HG02884 (cell line): Measurements from ENCODE around the gene EBI3.
"Not testable (repeated sequence)": the region's sequence is repeated elsewhere in the genome, so short reads cannot be mapped to it uniquely, and the experiment has no call there.

ENCODE experiments used
- ATAC-seq: cut with Tn5 transposase; IDR thresholded peaks from one replicate; pipeline ENCODE4 v1.9.1; 2021; ENCODE audit warnings: mild to moderate bottlenecking, moderate library complexity; ENCODE audit not compliant: unreplicated experiment

EBI3 gene

DNA sequence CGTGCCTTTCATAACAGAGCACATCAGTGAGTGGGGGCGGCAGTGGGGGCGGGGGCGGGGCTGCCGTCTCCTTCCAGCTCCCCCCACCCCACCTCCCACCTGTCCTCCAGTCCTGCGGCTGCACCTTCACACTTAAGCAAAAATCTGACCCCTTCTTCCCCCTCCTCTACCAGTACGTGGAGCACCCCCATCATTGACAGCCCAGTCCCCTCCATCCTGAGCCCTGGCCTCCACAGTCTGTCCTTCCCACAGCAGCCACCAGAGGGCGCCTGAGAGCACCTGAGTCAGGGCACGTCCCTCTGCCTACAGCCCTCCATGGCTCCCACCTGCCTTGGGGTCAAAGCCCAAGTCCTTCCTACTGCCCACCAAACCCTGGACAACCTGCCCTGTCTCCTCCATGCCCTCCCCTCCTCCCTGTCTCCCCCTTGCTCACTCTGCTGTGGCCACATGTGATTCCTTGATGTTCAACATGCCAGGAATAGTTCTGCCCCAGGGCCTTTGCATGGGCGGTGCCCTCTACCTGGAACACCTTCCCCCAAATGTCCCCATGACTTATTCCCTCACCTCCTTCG lies 4.0 kb downstream of the EBI3 start:
- no peak for ATAC-seq

DNA sequence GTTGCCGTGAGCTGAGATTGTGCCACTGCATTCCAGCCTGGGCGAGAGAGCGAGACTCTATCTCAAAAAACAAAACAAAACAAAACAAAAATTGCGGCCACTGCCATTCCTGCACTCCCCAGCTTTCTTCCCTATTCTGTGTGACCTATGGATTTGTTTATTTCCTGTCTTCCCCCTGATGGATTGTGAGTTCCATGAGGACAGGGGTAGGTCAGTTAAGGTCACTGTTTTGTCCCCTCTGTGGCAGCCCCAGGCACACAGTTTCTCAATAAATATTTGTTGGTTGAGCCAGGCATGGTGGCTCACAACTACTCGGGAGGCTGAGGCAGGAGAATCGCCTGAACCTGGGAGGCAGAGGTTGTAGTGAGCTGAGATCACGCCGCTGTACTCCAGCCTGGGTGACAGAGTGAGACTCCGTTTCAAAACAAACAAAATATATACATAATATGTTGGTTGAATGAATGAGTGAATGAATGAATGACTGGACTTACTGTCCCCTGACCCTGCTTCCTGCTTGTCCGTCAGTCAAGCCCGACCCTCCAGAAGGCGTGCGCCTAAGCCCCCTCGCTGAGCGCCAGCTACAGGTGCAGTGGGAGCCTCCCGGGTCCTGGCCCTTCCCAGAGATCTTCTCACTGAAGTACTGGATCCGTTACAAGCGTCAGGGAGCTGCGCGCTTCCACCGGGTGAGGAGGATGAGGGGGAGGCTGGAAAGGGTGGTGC lies 5.0 kb downstream of the EBI3 start:
- ATAC-seq = no peak

GRCh38 chr19:4234862-4235201 lies 5.5 kb downstream of the EBI3 start:
- ATAC-seq = no peak

GRCh38 chr19:4237510-4237909 lies 8.2 kb downstream of the EBI3 start:
- not testable (repeated sequence) for ATAC-seq

DNA sequence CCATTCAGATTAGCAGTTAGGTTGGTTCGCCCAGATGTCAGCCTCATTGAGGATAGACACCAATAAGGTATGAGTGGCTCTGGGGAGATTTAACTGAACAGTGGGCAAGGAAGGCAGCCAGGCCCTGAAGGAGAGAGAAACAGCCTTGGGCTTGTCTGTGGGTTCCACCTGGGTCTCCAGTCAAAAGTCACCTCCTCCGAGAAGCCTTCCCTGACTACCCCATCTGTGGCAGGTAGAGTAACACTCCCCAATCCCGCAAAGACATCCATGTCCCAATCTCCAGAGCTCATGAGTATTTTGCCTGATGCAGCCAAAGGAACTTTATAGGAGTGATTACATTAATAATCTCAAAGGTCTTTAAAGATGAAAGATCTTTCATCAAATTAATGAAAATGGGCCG lies 9.5 kb downstream of the EBI3 start:
- ATAC-seq = no peak

DNA sequence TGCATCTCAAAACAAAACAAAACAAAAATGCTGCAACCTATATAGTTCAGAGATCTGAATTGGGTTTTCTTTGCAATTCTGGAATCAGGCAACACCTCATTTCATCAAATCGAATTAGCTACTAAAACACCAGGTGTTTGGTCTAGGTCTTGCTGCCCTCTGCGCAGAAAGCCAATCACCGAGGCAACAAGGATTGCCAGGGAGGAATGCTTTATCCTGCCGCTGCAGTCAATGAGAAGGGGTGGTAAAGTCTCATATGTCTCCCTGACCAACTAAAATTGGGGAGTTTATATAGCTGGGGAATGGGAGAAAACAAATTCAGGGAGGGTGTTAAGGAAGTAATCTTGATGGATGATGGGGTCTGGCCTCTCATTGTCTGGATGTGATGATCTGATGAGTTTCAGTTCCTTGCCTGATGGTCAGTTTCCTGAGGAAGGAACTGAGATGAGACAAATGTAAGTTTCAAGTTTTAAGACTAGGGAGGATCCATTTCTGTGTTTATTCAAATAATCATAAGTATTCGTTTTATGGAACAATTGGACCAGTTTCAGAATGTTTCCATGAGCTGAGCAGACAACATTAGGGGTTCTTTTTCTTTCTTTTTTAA lies 12.6 kb downstream of the EBI3 start:
- no peak for ATAC-seq

GRCh38 chr19:4245938-4246337 lies 16.6 kb downstream of the EBI3 start:
- not testable (repeated sequence) for ATAC-seq

GRCh38 chr19:4246767-4247593 lies 17.7 kb downstream of the EBI3 start, which contains the start of gene YJU2:
Gene YJU2, plus strand, starts transcription at chr19:4247080. Its CDS starts 67 bp downstream, at chr19:4247147.
- ATAC-seq = peak; percentile 76

DNA sequence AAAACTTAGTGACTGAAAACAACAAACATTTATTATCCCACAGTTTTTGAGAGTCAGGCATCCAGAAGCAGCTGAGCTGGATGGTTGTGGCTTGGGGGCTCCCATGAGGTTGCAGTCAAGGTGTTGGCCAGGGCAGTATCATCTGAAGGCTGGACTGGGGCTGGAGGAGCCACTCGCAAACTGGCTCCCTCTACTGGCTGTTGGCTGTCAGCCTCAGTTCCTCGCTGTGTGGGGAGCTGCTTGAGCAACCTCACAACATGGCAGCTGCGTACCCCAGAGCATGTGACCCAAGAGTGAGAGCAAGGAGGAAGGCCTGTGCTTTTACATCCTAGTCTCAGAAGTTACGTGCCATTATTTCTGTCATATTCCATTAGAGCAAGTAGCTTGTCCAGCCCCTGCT lies 27.2 kb downstream of the EBI3 start:
- ATAC-seq = no peak

GRCh38 chr19:4257025-4257424 lies 27.7 kb downstream of the EBI3 start:
- ATAC-seq = no peak

- no peak for ATAC-seq
These were observed 28.9 kb downstream of the EBI3 start for GRCh38 chr19:4258181-4258580.

DNA sequence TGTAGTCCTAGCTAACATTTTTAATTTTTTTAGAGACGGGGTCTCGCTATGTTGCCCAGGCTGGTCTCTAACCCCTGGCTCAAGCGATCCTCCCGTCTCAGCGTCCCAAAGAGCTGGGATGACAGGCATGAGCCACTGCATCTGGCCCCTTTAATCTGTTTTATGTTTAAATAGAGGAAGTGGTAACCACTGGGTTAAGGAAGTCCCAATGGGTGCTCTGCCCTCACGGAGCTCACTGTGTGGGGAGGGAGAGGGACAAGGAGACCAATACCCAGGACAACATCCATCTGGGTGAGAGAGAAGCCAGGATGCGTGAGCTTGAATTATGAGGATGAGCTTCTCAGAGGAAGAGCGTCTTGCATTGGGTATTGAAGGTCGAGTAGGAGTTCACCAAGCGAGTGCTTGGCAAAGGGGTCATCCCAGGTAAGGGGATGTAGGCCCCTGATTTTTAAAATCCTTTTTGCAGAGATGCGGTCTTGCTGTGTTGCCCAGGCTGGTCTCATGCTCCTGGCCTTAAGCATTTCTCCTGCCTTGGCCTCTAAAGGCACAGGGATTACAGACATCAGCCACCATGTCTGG lies 31.4 kb downstream of the EBI3 start:
- ATAC-seq = no peak

GRCh38 chr19:4264812-4265211 lies 35.5 kb downstream of the EBI3 start:
- no peak for ATAC-seq

- ATAC-seq = no peak
These were observed 37.1 kb downstream of the EBI3 start for GRCh38 chr19:4266253-4267000.

- no peak for ATAC-seq
These were observed 38.0 kb downstream of the EBI3 start for GRCh38 chr19:4267101-4267900.

DNA sequence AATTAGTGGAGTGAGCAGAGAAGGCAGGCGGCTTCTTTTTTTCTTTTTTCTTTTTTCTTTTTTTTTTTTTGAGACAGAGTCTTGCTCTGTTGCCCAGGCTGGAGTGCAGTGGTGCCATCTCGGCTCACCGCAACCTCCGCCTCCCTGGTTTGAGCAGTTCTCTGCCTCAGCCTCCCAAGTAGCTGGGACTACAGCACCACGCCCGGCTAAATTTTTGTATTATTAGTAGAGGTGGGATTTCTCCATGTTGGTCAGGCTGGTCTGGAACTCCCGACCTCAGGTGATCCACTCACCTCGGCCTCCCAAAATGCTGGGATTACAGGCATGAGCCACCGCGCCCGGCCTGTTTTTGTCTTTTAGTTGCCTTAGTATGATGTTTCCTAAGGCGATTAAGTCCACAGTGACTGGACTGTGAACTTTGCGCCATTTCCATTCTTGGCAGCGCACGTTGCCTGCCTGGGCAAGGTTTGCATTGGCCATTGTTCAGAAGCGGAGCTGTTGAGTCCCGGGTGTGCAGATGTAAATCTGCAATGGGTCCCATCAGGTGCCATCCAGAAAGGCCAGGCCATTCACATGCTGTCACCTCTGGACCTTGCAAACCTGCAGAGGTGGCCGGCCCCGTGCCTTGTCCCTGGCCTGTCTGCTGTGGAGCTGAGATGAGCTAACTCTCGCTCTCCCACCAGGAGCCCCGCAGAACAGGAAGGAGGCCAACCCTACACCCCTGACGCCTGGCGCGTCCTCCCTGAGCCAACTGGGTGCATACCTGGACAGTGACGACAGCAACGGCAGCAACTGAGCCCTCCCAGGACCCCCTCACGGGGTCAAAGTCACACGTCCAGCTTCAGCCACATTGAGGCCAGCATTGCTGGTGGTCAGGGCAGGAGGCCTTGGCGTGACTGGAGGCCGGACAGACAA lies 38.8 kb downstream of the EBI3 start:
- no peak for ATAC-seq

DNA sequence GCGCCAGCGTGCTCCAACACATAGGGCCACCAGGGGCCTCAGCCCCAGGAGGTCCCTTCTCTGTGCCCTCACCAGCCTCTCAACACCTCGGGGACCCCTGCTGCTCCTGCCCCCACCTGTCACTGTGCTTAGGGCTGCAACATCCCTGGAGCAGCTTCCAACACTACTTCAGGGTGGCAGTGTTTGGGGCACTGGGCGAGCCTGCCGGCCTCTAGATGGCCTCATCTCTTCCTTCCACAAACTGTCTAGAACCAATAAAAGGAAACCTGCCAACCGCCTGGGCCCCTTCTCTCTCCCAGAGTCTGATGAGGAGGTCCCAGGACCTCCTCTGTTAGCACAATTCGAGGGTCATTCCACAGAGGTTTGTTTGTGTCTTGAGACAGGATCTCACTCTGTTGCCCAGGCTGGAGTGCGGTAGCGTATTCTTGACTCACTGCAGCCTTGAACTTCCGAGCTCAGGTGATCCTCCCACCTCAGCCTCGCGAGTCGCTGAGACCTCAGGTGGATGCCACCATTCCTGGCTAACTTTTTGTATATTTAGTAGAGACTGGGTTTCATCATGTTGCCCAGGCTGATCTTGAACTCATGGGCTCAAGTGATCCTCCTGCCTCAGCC lies 39.6 kb downstream of the EBI3 start:
- ATAC-seq = no peak

DNA sequence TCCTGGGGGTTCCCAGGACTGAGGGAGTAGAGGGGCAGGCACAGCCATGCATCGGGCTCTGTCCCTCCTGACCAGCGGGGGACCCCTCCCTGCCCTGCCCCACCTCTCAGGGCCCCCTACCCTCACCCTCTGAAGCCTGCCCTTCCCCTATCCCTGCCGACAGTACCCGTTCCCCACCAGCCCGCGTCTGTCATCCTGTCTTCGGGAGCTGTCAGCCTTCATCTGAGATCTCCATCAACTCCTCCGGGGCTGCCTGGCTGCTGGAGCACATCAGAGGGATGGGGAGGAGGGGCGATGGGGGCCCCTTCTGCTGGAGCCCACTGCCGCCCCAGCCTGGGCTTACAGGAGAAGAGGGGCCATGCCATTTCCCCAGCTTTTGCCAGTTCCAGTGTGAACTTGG lies 43.6 kb downstream of the EBI3 start:
- no peak for ATAC-seq
